SK-N-SH (cell line): ENCODE results near the gene KCNH8.

ENCODE experiments used
- CTCF ChIP-seq: fragments of 200-600 bp; sonication (generic); IDR thresholded peaks from 2 replicates; pipeline ENCODE4 v1.6.1; 2017; ENCODE audit warnings: antibody characterized with exemption, mild to moderate bottlenecking, moderate library complexity
- EP300 ChIP-seq, 2 experiments: IDR thresholded peaks; 2 replicates each; pipeline versions ENCODE4 v1.4.0 to v1.6.1; 2012; ENCODE audit warnings: borderline replicate concordance in 1 of 2, low read depth in 1 of 2, low read length in 1 of 2
- GATA2 ChIP-seq: sonication (generic); formaldehyde crosslinking; IDR thresholded peaks from 2 replicates; pipeline ENCODE4 v1.5.0; 2020; ENCODE audit warnings: mild to moderate bottlenecking, missing genetic modification reagents
- MAX ChIP-seq: IDR thresholded peaks from 2 replicates; pipeline ENCODE4 v1.4.0; 2012; ENCODE audit warnings: low read depth
- SIN3A ChIP-seq: IDR thresholded peaks from 2 replicates; pipeline ENCODE4 v1.6.1; 2012; ENCODE audit warnings: low read depth, mild to moderate bottlenecking, low read length, moderate library complexity, borderline replicate concordance

- TF ChIP-seq GATA2 (no peak), CTCF (no peak), SIN3A (no peak), EP300 (IDR thresholded peaks at IDR 0.05; ENCODE audit: borderline replicate concordance in 1 of 2, low read depth in 1 of 2, low read length in 1 of 2) (no peak), MAX (no peak)
Observed at GRCh38 chr3:19216669-19217337, 68.5 kb downstream of the KCNH8 start.
